Activated T-cell treated with anti-CD3 and anti-CD28 coated beads for 24 hours (primary cell): ENCODE measurements around the gene C19orf33.
A peak's percentile ranks its signal among the peaks of the same experiment; 100 is the strongest.
"Not testable (repeated sequence)": the region's sequence is repeated elsewhere in the genome, so short reads cannot be mapped to it uniquely, and the experiment has no call there.

Experiments
- DNase-seq: peaks from one replicate; pipeline ENCODE4 v3.0.0-alpha.2; 2020; ENCODE audit warnings: low read depth

Gene C19orf33

DNA sequence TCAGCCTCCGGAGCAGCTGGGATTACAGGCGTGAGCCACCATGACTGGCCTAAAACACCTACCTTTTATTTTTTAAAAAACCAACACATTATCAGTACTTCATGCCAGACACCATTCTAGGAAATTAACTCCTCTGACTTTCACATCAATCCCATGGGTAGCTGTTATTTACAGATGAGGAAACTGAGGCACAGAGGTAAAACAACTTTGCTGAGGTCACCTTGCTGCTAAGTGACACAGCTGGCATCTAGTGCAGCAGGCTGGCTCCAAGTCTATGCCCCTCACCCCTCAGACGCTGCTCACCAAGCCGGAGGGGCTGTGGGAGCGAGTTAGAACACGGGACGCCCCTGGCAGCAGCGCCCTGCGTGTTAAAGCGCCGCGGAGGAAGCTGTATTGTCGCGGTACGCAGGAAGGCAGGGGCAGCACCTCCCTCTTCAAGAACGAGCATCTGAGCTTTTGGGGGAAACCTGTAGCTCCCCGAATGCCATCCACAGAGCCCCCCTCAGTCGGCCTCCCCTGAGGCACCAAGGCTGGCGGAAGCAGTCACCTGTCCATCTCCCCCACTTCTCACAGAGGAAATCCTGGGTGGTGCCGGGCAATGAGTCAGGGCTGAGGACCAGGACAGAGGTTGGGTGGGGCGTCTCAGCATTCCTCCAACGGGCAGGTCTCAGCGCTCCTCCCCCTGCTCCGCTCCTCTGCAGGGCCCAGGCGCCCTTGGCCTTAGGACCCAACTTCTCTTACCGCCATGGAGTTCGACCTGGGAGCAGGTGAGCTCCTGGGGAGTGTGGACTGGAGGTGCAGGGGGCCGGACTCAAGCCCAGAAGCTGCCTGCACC, at the start of gene C19orf33:
C19orf33 (plus strand) TSS at position 735 of the 835 bp plus-strand sequence; CDS start at position 746, 11 bp downstream.
- DNase-seq = no peak

DNA sequence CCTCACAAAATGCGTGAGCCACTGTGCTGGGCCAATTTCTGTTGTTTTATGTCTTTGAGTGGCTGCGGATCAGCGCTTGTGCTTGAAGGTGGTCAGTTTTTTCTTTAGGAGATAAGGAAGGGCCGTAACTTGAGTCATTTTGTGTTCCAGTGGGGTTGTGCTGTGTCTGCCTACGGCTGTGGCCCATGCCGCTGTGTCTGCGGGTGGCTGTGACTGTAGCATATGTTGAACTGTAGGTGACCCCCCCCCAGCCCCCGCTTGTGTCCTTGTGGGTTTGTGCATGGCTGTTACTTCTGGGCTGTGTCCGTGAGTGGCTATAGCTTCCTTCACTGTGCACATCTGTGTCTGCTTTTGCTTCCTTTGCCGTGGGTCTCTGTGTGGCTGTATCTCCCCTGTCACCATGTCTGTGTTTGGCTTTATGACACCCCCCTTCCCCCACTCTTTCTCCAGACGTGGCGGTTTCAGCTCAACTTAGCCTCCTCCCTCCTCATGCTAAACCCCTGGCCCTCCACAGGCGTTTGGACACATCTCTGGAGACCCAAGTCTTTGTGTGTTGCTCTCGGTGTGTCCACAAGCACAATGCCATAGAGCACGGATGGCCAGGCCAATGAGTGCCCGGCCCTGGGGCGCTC, 48.6 kb upstream of the C19orf33 start:
- DNase-seq = no peak

DNA sequence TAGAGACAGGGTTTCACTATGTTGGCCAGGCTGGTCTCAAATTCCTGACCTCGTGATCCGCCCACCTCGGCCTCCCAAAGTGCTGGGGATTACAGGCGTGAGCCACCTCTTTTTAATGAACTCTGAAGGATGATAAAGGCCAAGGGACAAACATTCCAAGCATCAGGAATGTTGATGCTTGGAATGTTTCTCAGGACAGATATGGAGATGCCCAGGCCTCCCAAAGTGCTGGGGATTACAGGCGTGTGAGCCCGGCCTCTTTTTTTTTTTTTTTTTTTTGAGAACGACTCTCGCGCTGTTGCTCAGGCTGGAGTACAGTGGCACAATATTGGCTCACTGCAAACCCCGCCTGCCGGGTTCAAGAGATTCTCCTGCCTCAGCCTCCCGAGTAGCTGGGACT, 42.1 kb upstream of the C19orf33 start:
- DNase-seq = not testable (repeated sequence)

- no peak for DNase-seq
Observed at GRCh38 chr19:38262585-38263268, 41.3 kb upstream of the C19orf33 start.

- peak; percentile 56 for DNase-seq
Observed at GRCh38 chr19:38263689-38264485, 40.2 kb upstream of the C19orf33 start.

DNA sequence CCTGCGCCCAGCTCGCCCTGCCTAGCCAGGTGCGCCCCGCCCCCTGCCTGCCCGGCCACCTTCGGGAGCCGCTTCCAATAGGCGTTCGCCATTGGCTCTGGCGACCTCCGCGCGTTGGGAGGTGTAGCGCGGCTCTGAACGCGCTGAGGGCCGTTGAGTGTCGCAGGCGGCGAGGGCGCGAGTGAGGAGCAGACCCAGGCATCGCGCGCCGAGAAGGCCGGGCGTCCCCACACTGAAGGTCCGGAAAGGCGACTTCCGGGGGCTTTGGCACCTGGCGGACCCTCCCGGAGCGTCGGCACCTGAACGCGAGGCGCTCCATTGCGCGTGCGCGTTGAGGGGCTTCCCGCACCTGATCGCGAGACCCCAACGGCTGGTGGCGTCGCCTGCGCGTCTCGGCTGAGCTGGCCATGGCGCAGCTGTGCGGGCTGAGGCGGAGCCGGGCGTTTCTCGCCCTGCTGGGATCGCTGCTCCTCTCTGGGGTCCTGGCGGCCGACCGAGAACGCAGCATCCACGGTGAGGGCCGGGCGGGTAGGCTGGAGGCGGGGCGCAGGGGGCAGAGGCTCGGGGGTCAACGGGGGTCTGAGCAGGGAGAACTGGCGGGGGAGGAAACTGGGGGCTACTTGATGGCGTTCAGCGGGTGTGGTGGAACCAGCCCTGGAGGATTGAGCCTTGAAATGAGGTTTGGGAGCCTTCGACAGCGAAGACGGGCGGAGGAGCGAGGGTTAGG, 39.4 kb upstream of the C19orf33 start, which contains the start of gene SPINT2:
SPINT2 (plus strand) TSS at position 88 of the 727 bp plus-strand sequence; CDS start at position 408, 320 bp downstream.
- DNase-seq = no peak

DNA sequence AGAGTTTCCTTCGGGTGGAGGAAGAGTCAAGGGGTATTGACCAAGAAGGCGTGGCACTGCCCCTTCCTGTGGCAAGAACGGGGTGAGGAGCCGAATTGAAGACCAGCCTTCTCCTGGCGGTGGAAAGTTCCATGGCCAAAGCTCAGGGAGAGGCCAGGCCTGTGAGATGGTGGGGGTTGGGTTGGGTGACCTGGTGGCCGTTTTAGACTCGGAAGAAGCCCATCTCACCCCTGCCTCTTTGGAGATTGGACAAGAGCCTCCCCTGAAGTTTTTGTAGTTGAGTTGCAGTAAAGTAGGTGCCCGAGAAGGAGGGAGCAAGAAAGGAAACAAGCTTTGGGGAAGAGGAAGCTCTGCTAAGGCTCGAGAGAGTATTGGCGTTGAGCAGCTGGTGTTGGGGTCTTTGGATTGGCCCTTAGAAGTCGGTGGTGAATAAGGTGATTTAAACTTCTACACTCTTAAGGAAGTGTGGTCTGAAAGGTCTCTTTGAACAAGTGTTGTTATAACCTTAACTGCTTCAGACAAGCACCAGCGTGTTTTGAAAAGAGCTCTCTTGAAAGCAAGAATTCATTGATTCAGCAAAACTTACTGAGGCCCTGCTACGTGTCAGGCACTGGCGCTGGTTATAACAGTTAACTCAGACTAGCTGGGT, 38.7 kb upstream of the C19orf33 start:
- no peak for DNase-seq

DNA sequence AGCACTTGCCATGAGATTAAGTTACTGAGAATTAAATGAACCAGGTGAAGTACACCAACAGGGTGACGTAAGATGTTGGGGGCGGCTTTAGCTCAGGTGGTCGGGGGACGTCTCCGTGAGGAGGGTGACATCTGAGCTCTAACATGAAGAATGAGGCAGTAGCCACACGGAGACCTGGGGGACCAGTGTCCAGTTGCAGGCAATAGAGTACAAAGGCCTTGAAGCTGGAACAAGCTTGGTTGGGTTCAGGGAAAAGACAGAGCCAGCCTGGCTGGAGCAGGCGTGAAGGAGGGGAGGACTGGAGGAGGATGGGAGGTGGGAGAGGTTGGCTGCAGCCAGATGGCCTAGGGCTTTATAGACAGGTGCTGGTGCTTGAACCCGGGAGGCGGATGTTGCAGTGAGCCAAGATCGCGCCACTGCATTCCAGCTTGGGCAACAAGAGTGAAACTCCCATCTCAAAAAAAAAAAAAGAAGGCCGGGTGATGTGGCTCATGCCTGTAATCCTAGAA, 38.1 kb upstream of the C19orf33 start:
- DNase-seq = no peak

- DNase-seq = no peak
Observed at GRCh38 chr19:38266981-38267597, 37.0 kb upstream of the C19orf33 start.

DNA sequence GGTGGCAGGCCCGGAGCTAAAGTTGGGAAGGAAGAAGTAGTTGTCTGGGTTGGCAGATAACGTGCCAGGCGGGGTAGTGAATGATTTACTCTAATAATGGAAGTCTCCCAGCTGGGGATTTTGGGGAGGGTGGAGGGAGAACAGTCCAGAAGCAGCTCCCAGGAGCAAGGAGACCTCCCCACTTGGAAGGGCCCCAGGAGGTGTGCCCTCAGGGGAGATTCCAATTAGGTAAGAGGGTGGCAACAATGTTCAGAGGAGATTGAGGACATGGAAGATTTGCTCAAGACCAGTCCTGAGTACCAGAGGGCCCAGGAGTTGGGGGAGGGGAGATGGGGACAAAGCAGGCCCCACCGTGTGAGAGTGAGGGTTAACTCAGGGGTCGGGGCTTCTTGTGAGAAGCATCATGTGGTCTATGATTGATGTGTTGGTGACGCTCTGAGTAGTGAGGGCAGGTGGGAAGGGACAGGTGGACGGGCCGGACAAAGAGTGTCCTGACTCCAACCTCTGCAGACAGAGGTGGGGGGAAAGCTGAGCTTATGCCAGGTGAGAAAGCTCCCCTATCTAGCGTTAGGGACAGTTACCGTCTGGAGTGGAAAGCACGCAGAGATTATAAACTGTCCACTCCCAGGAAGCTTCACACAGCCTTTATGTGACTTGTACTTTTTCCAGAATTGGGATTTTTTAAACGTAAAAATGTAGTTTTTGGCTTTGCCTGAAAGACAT, 36.1 kb upstream of the C19orf33 start:
- DNase-seq = no peak

- DNase-seq = no peak
Observed at GRCh38 chr19:38268539-38268938, 35.5 kb upstream of the C19orf33 start.

GRCh38 chr19:38270587-38271167, 33.4 kb upstream of the C19orf33 start:
- DNase-seq = no peak

DNA sequence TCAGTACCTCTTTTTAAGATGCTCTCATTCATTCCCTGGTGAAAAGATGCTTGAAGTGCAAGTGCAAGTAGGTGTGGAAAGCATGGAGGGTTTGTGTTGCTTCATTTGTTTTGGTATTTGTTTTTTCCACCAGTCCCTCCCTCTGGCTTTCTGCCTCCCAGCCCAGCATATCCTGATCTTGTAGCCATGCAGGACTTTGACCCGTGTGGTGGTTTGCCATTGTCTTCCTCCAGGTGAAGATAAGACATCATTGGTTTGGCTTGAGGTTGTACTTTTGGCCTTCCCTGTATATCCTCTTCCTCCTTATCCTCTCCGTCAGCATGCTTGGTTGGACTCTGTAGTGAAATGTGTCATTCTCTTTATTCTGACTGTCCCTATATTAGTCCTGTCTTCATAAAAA, 30.6 kb upstream of the C19orf33 start:
- no peak for DNase-seq

GRCh38 chr19:38274739-38275138, 29.3 kb upstream of the C19orf33 start:
- no peak for DNase-seq

GRCh38 chr19:38276942-38277517, 27.0 kb upstream of the C19orf33 start:
- DNase-seq = no peak

GRCh38 chr19:38277549-38277948, 26.5 kb upstream of the C19orf33 start:
- DNase-seq = no peak

GRCh38 chr19:38277969-38278680, 25.9 kb upstream of the C19orf33 start:
- DNase-seq = no peak

DNA sequence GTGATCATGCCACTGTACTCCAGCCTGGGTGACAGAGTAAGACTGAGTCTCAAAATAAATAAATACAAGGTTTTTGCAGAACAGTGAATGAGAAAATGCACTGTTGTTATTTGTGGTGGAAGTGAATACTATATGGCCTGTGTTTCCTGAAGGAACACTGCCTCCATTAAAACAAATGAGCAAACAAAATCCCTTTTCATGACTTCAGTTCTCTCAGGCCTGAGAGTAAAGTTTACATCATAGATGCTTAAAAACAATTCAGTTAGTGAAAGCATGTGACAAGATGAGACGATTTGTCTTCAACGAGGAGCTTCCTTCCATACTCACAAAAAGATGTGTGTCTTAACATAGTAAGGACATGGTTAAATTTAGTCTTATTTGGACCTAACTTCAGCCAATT, 25.3 kb upstream of the C19orf33 start:
- no peak for DNase-seq
